SU-DHL-6 (cell line): Measurements from ENCODE around the gene MS4A3.

ENCODE experiments used
- EZH2phosphoT487 ChIP-seq: fragments of 200-600 bp; sonication (generic), shearing (Covaris generic); conservative IDR thresholded peaks from 2 replicates; pipeline ENCODE4 v1.6.1; 2018; ENCODE audit warnings: mild to moderate bottlenecking, antibody characterized with exemption, low read length, moderate library complexity, mixed read lengths
- TF ChIP-seq, protein P1 (sequence below): fragments of 200-600 bp; sonication (generic); IDR thresholded peaks from one replicate; pipeline ENCODE4 v1.5.1; 2017; ENCODE audit warnings: antibody characterized with exemption, mild to moderate bottlenecking, low read length, moderate library complexity; ENCODE audit not compliant: insufficient read depth, poor library complexity, severe bottlenecking

DNA sequence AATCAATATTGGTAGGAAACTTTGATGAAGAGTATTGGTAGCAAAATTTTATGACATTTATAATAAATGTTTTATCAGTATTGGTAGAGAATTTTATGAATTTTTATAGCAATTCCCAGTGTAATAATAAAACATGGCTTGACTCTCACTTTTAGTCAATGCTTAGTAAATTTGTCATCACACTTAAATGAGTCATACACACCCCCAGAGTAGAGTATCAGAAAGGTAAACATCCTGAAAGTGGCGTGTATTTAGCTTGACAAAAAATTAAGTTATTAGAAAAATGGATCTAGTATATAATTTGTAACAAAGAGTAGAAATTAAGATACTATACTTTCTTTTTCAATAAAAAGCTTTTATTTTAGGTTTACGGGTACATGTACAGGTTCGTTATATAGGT lies 2.6 kb downstream of the MS4A3 start:
- no peak for TF ChIP-seq EZH2phosphoT487
- TF ChIP-seq, protein P1, sequence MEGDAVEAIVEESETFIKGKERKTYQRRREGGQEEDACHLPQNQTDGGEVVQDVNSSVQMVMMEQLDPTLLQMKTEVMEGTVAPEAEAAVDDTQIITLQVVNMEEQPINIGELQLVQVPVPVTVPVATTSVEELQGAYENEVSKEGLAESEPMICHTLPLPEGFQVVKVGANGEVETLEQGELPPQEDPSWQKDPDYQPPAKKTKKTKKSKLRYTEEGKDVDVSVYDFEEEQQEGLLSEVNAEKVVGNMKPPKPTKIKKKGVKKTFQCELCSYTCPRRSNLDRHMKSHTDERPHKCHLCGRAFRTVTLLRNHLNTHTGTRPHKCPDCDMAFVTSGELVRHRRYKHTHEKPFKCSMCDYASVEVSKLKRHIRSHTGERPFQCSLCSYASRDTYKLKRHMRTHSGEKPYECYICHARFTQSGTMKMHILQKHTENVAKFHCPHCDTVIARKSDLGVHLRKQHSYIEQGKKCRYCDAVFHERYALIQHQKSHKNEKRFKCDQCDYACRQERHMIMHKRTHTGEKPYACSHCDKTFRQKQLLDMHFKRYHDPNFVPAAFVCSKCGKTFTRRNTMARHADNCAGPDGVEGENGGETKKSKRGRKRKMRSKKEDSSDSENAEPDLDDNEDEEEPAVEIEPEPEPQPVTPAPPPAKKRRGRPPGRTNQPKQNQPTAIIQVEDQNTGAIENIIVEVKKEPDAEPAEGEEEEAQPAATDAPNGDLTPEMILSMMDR = no peak
